Calu3 (cell line): ENCODE results near the gene CAPN10. TPM values are rescaled to one million over a fixed set of nuclear protein-coding genes. Genes with fewer than 3 reads are reported as not detected.

Experiments used
- BruUV-seq: library from RNA; stranded (reverse); fragments of 400-500 nt; replicated peaks from 2 replicates; lab custom pipeline; 2021; lab: Mats Ljungman, UMichigan
- CTCF ChIA-PET: fragments of 300-600 bp; sonication (Branson Sonifier 250); formaldehyde crosslinking; loops from one replicate; lab custom pipeline; 2022; ENCODE audit warnings: antibody characterized with exemption; lab: Charles Lee
- DNase-seq: peaks from one replicate; pipeline ENCODE4 v3.0.0; 2022
- H3K27ac Mint-ChIP-seq: one replicate; pipeline ENCODE4 v1.8.0; 2022; ENCODE audit warnings: mixed read lengths; ENCODE audit not compliant: unreplicated experiment
- H3K27me3 Mint-ChIP-seq: one replicate; pipeline ENCODE4 v1.8.0; 2022; ENCODE audit warnings: mixed read lengths; ENCODE audit not compliant: unreplicated experiment
- H3K36me3 Mint-ChIP-seq: one replicate; pipeline ENCODE4 v1.8.0; 2022; ENCODE audit warnings: mild to moderate bottlenecking, moderate library complexity, mixed read lengths; ENCODE audit not compliant: insufficient read depth, unreplicated experiment
- H3K4me1 Mint-ChIP-seq: one replicate; pipeline ENCODE4 v1.8.0; 2022; ENCODE audit warnings: mild to moderate bottlenecking, low read depth, mixed read lengths; ENCODE audit not compliant: unreplicated experiment
- H3K4me3 Mint-ChIP-seq: one replicate; pipeline ENCODE4 v1.8.0; 2022; ENCODE audit warnings: mild to moderate bottlenecking, low read depth, moderate library complexity, mixed read lengths; ENCODE audit not compliant: unreplicated experiment
- H3K9me3 Mint-ChIP-seq: one replicate; pipeline ENCODE4 v1.8.0; 2022; ENCODE audit warnings: low read depth, mixed read lengths; ENCODE audit not compliant: unreplicated experiment
- intact Hi-C: fragments of 100-400 bp; cut with micrococcal nuclease; formaldehyde crosslinking; loops from one replicate; pipeline ENCODE4 v1.10.0; 2022; ENCODE audit not compliant: unreplicated experiment
- total RNA-seq: library from RNA; stranded (reverse); gene quantifications from 2 replicates; pipeline ENCODE4 v1.2.3, GENCODE V29; 2022
- TF ChIP-seq, protein P1 (sequence below): fragments of 200-600 bp; IDR thresholded peaks from one replicate; pipeline ENCODE4 v1.8.0; 2022; ENCODE audit warnings: antibody characterized with exemption; ENCODE audit not compliant: unreplicated experiment

CAPN10 gene
- total RNA-seq, 1 experiment from 2014 or later: 49.3 TPM

DNA sequence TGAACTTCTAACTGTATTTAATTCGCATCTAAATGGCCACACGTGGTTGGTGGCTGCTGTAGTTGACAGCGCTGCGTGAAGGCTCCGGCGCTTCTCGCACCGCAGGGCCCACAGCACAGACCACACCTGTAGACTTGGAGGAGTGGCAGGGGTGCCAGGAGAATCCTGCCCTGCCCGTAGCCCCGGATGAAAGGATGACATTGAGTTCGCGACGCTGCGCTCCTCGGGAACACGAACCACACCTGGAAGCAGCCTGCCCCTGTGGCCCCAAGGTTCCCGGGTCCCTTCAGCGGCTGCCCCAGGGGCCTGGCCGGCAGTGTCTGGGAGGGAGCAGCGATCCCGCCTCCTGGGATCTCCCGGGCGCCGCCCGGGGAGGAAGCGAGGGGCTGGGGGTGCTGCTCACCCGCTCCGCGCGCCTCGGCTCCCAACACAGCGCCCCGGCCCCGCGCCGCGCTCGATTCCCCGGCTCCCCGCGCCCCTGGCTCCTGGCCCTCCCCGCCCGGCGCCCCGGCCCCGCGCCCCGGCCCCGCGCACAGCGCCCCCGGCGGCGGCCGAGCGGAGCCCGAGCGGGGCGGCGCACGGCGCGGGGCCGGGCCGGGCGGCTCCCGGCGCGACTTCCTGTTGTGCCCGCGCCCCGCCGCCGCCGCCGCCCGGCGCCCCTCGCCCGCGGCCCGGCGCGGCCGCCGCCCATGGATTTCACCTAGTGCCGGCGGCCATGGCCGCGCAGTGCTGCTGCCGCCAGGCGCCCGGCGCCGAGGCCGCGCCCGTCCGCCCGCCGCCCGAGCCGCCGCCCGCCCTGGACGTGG is 18.5 kb upstream of the CAPN10 start, which contains the start of gene RNPEPL1:
TSS of gene RNPEPL1 (plus strand) at position 613 of the 806 bp plus-strand sequence. CDS start at position 716, 103 bp downstream.
- H3K9me3 Mint-ChIP-seq: no peaks in the 10 kb centered on the region
- H3K36me3 Mint-ChIP-seq: peaks cover 75% of the 10 kb centered on the region
- H3K27me3 Mint-ChIP-seq: no peaks in the 10 kb centered on the region
- BruUV-seq: no TSS peak
- intact Hi-C loops: no loop called here
- H3K4me1 Mint-ChIP-seq: peaks cover 32% of the 10 kb centered on the region
- DNase-seq: peak; percentile 64
- TF ChIP-seq, protein P1, sequence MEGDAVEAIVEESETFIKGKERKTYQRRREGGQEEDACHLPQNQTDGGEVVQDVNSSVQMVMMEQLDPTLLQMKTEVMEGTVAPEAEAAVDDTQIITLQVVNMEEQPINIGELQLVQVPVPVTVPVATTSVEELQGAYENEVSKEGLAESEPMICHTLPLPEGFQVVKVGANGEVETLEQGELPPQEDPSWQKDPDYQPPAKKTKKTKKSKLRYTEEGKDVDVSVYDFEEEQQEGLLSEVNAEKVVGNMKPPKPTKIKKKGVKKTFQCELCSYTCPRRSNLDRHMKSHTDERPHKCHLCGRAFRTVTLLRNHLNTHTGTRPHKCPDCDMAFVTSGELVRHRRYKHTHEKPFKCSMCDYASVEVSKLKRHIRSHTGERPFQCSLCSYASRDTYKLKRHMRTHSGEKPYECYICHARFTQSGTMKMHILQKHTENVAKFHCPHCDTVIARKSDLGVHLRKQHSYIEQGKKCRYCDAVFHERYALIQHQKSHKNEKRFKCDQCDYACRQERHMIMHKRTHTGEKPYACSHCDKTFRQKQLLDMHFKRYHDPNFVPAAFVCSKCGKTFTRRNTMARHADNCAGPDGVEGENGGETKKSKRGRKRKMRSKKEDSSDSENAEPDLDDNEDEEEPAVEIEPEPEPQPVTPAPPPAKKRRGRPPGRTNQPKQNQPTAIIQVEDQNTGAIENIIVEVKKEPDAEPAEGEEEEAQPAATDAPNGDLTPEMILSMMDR: no peak
- H3K4me3 Mint-ChIP-seq: peak within 1 kb of the TSS; percentile 85
- CTCF ChIA-PET: interaction anchor here (0.6 to 3.5 kb wide), 2 partner anchors 18 to 59 kb away, joined by 6 to 24 read pairs; partner anchors contain the start of gene CAPN10
- H3K27ac Mint-ChIP-seq: peak within 1 kb of the TSS; percentile 97

DNA sequence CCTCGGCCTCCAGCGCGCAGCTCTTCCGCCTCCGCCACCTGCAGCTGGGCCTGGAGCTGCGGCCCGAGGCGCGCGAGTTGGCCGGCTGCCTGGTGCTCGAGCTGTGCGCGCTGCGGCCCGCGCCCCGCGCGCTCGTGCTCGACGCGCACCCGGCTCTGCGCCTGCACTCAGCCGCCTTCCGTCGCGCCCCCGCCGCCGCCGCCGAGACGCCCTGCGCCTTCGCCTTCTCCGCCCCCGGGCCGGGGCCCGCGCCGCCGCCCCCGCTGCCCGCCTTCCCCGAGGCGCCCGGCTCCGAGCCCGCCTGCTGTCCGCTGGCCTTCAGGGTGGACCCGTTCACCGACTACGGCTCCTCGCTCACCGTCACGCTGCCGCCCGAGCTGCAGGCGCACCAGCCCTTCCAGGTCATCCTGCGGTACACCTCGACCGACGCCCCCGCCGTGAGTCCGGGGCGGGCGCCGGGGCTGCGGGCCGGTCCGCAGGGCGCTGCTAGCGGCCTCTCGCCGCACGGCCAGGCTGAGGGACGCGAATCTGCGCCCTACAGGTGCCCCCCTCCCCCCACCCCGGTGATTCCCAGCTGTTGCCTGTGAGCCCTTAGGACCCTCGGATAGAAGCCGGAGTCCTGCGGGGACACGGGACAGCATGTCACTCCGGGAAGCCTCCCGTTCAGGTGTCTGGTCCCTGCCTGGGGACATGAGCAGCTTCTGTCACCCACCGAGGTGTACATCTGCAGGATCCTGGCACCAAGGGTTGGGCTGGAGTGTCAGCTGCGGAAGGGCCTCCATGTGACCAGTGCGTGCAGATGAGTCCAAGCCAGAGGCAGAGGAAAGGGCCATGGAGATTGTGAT is 17.6 kb upstream of the CAPN10 start:
- CTCF ChIA-PET: interaction anchor here (1.2 to 1.4 kb wide), 3 partner anchors 11 to 36 kb away, joined by 3 to 4 read pairs (median 3); partner anchors contain the start of gene CAPN10
- TF ChIP-seq, protein P1: no peak
- Mint-ChIP-seq H3K27ac (peak overlapping the region; percentile 88), H3K9me3 (no peaks in the 10 kb centered on the region), H3K36me3 (peaks cover 82% of the 10 kb centered on the region), H3K4me3 (peak overlapping the region; percentile 85), H3K4me1 (peaks cover 32% of the 10 kb centered on the region), H3K27me3 (no peaks in the 10 kb centered on the region)
- BruUV-seq: no TSS peak
- intact Hi-C loops: no loop called here
- peak; percentile 66 for DNase-seq

DNA sequence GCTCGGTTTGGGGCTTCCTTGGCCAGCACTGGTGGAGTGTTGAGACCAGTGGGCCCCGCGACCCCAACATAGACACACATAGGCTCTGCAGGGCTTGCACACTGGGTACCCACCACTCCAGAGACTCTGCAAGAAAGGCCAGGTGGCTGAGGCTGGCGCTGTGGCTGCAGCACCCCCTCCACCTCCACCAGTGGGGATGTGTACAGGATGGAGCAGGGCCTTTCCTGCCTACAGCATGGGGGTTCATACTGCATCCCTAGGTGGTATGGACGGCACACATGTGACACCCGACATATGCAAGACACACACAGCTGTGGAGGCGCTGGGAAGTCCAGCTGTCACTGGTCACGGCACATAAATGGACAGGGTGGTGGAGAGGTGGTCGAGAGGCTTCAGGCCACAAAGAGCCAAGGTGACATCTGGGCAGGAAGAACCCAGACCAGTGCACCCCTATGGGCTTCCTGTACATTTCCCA is 17.0 kb upstream of the CAPN10 start:
- TF ChIP-seq, protein P1: no peak
- peak overlapping the region; percentile 85 for H3K4me3 Mint-ChIP-seq
- H3K27ac Mint-ChIP-seq: peak overlapping the region; percentile 88
- H3K27me3 Mint-ChIP-seq: no peaks in the 10 kb centered on the region
- BruUV-seq: TSS peak; percentile 20
- intact Hi-C loops: no loop called here
- CTCF ChIA-PET: interaction anchor here (1.2 to 1.4 kb wide), 3 partner anchors 10 to 35 kb away, joined by 3 to 4 read pairs (median 3); partner anchors contain the start of gene CAPN10
- no peak for DNase-seq
- H3K36me3 Mint-ChIP-seq: peaks cover 83% of the 10 kb centered on the region
- no peaks in the 10 kb centered on the region for H3K9me3 Mint-ChIP-seq
- peaks cover 25% of the 10 kb centered on the region for H3K4me1 Mint-ChIP-seq

DNA sequence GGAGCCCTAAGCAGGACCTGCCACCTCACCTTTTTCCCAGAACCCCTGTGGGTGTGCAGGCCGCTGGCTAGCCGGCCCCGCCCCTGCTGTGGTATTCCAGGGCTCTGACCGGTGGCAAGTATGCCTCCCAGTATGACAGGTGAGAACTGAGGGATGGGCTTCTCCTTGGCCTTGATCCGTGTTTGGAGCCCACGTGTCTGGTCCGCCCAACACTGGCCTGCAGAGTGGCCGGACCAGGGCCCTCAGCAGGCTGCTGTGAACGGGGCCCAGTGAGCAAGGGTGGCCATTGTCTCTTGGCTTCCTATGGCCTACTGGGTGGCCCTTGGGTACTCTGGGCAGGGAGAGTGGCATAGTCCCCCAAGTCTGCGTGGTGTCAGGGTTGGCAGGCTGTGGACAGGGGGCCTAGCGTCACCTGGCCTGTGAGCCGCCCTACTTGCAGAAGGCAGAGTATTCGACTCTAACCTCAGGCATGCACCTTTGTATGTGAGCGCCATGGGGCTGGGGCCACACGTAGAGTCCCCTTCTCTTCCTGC is 16.5 kb upstream of the CAPN10 start:
- intact Hi-C loops: no loop called here
- no TSS peak for BruUV-seq

More for the DNA sequence above, 16.5 kb upstream of the CAPN10 start:
- CTCF ChIA-PET: interaction anchor here (1.3 to 1.4 kb wide), 2 partner anchors 10 to 17 kb away, joined by 3 to 4 read pairs; partner anchors contain the start of gene CAPN10
- DNase-seq: peak; percentile 42
- TF ChIP-seq, protein P1: no peak
- H3K27me3 Mint-ChIP-seq: no peaks in the 10 kb centered on the region
- H3K36me3 Mint-ChIP-seq: peaks cover 81% of the 10 kb centered on the region
- H3K27ac Mint-ChIP-seq: peak overlapping the region; percentile 88
- peak overlapping the region; percentile 85 for H3K4me3 Mint-ChIP-seq
- no peaks in the 10 kb centered on the region for H3K9me3 Mint-ChIP-seq
- H3K4me1 Mint-ChIP-seq: peaks cover 20% of the 10 kb centered on the region
